ENCODE results near the gene NFYA. TPM values are rescaled to one million over a fixed set of nuclear protein-coding genes. Genes with fewer than 3 reads are reported as not detected.

NFYA gene
- total and polyA plus RNA-seq, 8 donors: 5.4 to 14.1 (median 7.8) TPM

GRCh38 chr6:41049521-41049920 is 23.3 kb upstream of the NFYA start:
- H3K36me3 ChIP-seq: no peaks in the 10 kb centered on the region
- no peak overlapping the region for H3K4me3 ChIP-seq
- TF ChIP-seq, protein P1, sequence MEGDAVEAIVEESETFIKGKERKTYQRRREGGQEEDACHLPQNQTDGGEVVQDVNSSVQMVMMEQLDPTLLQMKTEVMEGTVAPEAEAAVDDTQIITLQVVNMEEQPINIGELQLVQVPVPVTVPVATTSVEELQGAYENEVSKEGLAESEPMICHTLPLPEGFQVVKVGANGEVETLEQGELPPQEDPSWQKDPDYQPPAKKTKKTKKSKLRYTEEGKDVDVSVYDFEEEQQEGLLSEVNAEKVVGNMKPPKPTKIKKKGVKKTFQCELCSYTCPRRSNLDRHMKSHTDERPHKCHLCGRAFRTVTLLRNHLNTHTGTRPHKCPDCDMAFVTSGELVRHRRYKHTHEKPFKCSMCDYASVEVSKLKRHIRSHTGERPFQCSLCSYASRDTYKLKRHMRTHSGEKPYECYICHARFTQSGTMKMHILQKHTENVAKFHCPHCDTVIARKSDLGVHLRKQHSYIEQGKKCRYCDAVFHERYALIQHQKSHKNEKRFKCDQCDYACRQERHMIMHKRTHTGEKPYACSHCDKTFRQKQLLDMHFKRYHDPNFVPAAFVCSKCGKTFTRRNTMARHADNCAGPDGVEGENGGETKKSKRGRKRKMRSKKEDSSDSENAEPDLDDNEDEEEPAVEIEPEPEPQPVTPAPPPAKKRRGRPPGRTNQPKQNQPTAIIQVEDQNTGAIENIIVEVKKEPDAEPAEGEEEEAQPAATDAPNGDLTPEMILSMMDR (IDR thresholded peaks at IDR 0.05): no peak
- no peaks in the 10 kb centered on the region for H3K9me3 ChIP-seq
- no peak for ATAC-seq
- peak overlapping the region in 1 of 4 donors; percentile 17 for H3K27ac ChIP-seq
- WGBS, 2 donors: 57 to 92% methylated on average over 1 of the region's 1 CpG
- DNase-seq: no peak
- peaks cover 26 to 50% (median 48%) of the 10 kb centered on the region in 3 donors for H3K4me1 ChIP-seq
- H3K27me3 ChIP-seq: no peaks in the 10 kb centered on the region
- intact Hi-C loops (cut with DNase I): no loop called here
- FAIRE-seq: no peak

DNA sequence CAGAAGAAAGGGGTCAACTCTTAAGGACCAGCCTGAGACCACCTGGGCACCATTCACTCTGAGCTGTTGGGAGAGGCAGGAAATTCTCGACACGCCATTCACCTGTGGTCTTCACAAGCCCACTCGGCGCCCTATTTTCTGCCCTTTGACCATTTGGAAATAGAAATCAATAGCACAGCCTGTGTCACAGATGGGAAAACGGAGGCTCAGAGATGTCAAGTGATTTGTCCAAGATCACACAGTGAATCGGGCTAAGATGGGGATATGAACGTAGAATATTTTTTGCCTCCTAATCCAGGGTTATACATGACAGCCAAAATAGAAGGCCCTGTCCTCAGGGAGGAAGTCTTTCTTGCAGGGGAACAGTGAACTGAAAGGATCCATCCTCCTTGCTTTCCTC is 22.8 kb upstream of the NFYA start:
- intact Hi-C loops (cut with DNase I): no loop called here
- ATAC-seq (no peak), FAIRE-seq (no peak), DNase-seq (no peak)
- Histone ChIP-seq H3K4me3 (no peak overlapping the region), H3K9me3 (no peaks in the 10 kb centered on the region), H3K4me1 (peaks cover 26 to 52% (median 50%) of the 10 kb centered on the region in 3 donors), H3K27ac (peak overlapping the region in 1 of 4 donors; percentile 17), H3K36me3 (no peaks in the 10 kb centered on the region), H3K27me3 (no peaks in the 10 kb centered on the region)
- WGBS, 2 donors: 84 to 86% methylated on average over 7 of the region's 7 CpGs
- TF ChIP-seq, protein P1 (IDR thresholded peaks at IDR 0.05): no peak

- Histone ChIP-seq H3K36me3 (no peaks in the 10 kb centered on the region), H3K27ac (no peak overlapping the region), H3K27me3 (no peaks in the 10 kb centered on the region), H3K4me3 (no peak overlapping the region), H3K9me3 (no peaks in the 10 kb centered on the region), H3K4me1 (peaks cover 21 to 48% (median 46%) of the 10 kb centered on the region in 3 donors)
- FAIRE-seq (no peak), DNase-seq (no peak), ATAC-seq (no peak)
- intact Hi-C loops (cut with DNase I): no loop called here
- TF ChIP-seq, protein P1 (IDR thresholded peaks at IDR 0.05): no peak
- WGBS, 2 donors: 15 to 17% methylated on average over 3 of the region's 3 CpGs
Observed at GRCh38 chr6:41050536-41050935, 22.2 kb upstream of the NFYA start.

GRCh38 chr6:41051873-41052272 is 20.9 kb upstream of the NFYA start:
- FAIRE-seq: no peak
- ATAC-seq: no peak

GRCh38 chr6:41053041-41053440 is 19.7 kb upstream of the NFYA start, which contains the start of gene APOBEC2:
Gene APOBEC2, plus strand, starts transcription at chr6:41053202. Its CDS starts 146 bp downstream, at chr6:41053348.
- FAIRE-seq (no peak), ATAC-seq (peak; percentile 71 to 85 (median 77)), DNase-seq (peak in 5 of 6 donors; percentile 66 to 86 (median 74))
- 6 to 16% methylated on average over 5 of the region's 5 CpGs for WGBS, 2 donors
- Histone ChIP-seq H3K9me3 (no peaks in the 10 kb centered on the region), H3K36me3 (no peaks in the 10 kb centered on the region), H3K27me3 (no peaks in the 10 kb centered on the region), H3K4me3 (peak within 1 kb of the TSS in 2 of 4 donors; percentile 2 to 17), H3K4me1 (peaks cover 18 to 41% (median 32%) of the 10 kb centered on the region in 3 donors), H3K27ac (peak within 1 kb of the TSS in 3 of 4 donors; percentile 58 to 82 (median 77))
- intact Hi-C loops (cut with DNase I): no loop called here
- TF ChIP-seq, protein P1 (IDR thresholded peaks at IDR 0.05): no peak

More at GRCh38 chr6:41051873-41052272, 20.9 kb upstream of the NFYA start:
- Histone ChIP-seq H3K36me3 (no peaks in the 10 kb centered on the region), H3K9me3 (no peaks in the 10 kb centered on the region), H3K4me1 (peaks cover 18 to 41% (median 32%) of the 10 kb centered on the region in 3 donors), H3K4me3 (no peak overlapping the region), H3K27ac (peak overlapping the region in 2 of 4 donors; percentile 58 to 82), H3K27me3 (no peaks in the 10 kb centered on the region)
- intact Hi-C loops (cut with DNase I): no loop called here
- 81 to 82% methylated on average over 5 of the region's 5 CpGs for WGBS, 2 donors
- TF ChIP-seq, protein P1 (IDR thresholded peaks at IDR 0.05): no peak
- no peak for DNase-seq
